NCI-H187 treated with DMSO at 0.1 percent for 48 hours (cell line): ENCODE results near the gene TROAP.
A peak's percentile ranks its signal among the peaks of the same experiment; 100 is the strongest.
"Not testable (repeated sequence)": the region's sequence is repeated elsewhere in the genome, so short reads cannot be mapped to it uniquely, and the experiment has no call there.

Source experiments
- DNase-seq: peaks from one replicate; lab custom pipeline; 2025; lab: John Stamatoyannopoulos, UW

Gene TROAP

DNA sequence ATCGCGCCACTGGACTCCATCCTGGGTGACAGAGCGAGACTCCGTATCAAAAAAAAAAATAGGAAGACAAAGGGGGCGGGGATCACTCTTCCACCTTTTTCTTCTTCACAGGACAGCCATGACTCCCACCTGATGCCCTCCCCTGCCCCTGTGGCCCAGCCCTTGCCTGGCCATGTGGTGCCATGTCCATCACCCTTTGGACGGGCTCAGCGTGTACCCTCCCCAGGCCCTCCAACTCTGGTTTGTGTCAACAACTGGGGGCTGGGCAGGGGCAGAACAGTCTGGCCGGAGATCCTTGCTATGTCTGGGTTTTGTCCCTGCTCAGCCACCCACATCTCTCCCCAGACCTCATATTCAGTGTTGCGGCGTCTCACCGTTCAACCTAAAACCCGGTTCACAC is 5.8 kb downstream of the TROAP start:
- no peak for DNase-seq

DNA sequence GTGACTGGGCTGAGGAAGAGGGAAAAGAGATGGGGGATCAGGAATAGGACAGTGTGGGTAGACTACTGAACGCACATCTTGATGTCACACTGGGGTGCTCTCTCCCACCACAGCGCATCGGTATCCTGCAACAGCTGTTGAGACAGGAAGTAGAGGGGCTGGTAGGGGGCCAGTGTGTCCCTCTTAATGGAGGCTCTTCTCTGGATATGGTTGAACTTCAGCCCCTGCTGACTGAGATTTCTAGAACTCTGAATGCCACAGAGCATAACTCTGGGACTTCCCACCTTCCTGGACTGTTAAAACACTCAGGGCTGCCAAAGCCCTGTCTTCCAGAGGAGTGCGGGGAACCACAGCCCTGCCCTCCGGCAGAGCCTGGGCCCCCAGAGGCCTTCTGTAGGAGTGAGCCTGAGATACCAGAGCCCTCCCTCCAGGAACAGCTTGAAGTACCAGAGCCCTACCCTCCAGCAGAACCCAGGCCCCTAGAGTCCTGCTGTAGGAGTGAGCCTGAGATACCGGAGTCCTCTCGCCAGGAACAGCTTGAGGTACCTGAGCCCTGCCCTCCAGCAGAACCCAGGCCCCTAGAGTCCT is 7.1 kb downstream of the TROAP start:
- DNase-seq = no peak

DNA sequence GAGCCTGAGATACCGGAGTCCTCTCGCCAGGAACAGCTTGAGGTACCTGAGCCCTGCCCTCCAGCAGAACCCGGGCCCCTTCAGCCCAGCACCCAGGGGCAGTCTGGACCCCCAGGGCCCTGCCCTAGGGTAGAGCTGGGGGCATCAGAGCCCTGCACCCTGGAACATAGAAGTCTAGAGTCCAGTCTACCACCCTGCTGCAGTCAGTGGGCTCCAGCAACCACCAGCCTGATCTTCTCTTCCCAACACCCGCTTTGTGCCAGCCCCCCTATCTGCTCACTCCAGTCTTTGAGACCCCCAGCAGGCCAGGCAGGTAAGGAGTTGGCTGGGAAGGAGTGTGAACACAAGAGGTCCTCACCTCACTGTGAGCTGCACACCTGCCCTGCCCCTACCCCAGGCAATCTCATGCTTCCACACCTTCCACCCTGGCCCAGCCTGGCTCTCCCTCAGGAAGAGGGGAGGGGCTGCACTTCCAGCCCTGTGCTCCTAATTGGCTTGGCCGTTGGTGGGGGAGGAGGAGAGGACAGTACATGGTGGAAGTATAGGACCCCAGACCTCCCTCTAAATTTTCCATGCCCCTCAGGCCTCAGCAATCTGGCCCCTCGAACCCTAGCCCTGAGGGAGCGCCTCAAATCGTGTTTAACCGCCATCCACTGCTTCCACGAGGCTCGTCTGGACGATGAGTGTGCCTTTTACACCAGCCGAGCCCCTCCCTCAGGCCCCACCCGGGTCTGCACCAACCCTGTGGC is 7.8 kb downstream of the TROAP start:
- no peak for DNase-seq

DNA sequence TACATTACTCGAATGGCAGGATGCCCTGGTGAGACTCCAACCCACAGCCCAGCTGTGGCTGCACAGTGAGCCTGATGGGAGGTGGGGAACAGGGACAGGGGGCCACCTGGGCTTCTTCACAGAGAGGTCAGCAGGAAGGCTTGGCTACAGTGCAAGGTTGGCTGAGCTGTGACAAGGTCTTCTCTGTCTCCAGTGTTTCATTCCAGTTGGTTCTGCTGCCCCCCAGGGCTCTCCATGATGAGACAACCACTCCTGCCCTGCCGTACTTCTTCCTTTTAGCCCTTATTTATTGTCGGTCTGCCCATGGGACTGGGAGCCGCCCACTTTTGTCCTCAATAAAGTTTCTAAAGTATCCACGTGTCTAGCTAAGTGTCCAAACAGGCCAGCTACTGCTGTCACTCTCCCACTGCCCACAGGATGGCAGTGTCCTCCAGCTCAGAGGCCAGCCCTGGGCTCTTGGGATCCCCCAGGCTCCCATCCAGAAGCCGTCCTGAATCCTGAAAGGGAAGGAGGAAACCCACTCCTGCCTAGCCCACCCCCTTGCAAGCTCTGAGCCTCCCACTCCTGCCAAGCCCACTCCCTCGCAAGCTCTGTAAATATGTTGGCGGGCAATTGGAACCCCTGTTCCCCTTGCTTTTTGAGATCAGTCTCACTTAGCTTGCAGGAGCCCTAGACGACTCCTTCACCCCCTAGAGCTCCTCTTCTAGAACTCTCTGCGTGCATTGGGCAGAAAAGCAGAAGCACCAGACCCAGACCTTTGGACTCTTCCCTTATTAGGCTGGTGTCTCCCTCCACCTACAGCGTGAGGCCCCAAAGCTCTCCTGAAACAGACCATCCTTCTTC is 8.5 kb downstream of the TROAP start:
- DNase-seq = no peak

DNA sequence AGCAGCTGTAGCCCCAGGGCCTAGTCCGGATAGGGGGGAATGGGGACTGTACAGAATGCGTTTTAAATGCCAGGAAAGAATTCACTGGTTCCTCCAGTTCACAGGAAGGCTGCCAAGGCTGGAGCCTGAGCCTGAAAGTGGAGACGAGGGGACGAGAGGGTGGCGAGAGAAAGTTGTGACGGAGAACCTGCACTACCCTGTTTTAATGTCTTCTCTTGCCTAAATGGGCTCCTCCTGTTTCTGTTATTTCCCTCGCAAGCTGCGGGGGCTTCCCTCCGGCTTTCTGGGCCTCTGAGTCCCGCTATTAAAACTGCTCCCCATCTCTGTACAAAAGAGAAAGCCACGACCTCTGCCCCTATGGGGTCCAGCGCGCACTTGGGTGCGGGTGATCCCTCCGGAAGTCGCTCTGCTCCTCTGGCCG is 9.4 kb downstream of the TROAP start:
- DNase-seq = no peak

DNA sequence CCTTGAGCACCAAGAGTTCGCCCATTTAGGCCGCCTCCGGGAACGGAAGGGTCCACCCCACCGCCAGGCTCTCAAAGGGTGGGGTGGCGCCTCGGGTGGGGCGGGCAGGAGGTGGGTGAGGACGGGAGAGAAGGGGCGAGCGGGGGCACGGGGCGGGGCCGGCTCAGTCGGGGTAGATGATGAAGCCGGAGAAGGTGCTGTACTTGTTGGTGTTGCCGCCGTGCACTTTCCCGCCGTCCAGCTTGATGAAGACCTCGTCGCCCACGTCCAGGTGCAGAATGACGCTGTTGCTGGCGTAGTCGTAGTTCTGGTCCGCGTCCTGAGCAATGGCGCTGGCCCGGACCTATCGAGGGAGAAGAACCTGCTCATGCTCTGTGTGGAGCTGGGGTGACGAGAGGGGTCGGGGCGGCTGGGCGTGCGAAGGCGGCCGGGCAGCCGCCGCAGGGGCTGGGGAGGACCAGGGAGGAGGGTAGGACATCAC is 9.9 kb downstream of the TROAP start:
- no peak for DNase-seq

DNA sequence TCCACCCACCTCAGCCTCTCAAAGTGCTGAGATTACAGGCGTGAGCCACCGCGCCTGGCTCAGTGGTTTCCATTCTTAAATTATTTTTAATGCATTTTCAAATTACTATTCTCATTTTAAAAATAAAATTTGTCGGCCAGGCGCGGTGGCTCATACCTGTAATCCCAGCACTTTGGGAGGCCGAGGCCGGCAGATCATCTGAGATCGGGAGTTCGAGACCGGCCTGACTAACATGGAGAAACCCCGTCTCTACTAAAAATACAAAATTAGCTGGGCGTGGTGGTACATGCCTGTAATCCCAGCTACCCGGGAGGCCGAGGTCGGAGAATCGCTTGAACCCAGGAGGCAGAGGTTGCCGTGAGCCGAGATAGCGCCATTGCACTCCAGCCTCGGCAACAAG is 10.7 kb downstream of the TROAP start:
- not testable (repeated sequence) for DNase-seq

DNA sequence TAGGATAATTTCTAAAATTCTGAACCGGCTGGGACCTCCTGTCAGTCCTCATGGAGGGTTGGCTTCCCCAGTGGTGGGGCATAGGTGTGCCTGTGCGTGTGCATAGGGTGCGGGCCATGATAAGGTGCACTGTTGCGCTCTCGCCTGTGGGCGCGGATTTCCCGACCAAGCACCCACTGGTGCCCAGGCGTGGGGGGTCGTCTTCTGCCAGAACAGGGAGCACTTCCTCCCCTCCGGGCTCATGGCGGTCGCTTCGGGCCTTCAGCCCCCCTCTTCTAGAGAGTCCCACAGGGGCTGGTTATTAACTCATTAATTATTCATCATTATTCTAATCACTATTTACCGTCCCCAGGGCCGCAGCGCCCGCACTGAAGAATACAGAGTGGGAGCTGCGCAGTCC is 11.2 kb downstream of the TROAP start:
- no peak for DNase-seq

DNA sequence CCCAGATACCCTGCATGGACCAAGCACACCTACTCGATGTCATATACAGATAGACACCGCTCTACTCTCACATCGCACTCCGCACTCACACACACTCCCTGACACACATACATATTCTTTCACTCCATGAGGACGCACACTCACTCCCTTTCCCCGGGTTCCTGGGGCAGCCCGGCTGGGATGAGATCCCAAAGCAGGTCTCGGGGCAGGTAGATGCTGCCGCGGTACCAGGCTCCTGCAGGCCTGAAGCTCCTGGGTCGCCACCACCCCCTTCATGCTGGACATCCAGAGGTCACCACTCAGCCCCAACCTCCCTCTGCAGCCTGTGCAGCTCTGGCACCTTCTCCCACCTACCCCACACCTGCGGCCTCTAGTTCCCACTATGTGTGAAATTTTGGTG is 11.6 kb downstream of the TROAP start:
- no peak for DNase-seq

DNA sequence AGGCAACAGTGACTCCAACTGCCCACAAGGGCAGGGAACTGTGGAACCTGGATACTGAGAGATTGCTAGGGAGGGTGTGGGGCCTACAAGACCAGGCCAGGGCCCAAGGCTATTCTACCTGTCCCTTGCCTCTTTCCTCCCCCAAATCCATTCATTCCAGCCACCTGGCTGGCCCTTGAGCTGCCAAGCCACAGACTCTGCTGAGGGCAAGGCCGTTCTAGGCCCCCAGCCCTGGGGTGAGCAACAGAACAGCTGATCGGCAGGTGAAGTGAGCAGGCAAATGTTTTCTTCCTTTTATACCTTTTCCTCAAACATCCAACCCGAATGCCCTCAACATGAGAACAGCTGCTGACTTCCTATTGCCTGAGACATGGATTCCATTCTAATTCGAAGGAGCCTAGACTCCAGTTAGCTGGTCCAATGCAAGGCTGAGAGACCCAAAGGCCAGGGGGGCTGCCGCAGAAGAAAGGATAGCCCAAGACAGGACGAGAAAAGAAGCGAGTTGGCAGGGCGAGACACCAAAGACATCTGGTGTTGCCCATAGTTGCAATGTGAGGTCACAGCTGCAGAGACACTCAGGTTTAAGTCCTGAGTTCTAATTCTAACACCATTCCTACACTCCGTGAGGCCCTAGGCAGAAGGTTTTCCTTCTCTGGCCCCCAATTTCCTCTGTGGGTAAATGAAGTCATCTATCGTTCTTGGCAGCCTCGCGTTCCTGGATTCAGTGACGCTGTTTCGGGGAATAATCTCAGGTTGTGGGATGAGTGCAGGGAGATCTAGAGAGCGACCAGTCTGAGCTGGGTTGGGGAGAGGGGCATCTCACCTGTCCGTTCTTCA is 12.3 kb downstream of the TROAP start:
- no peak for DNase-seq

DNA sequence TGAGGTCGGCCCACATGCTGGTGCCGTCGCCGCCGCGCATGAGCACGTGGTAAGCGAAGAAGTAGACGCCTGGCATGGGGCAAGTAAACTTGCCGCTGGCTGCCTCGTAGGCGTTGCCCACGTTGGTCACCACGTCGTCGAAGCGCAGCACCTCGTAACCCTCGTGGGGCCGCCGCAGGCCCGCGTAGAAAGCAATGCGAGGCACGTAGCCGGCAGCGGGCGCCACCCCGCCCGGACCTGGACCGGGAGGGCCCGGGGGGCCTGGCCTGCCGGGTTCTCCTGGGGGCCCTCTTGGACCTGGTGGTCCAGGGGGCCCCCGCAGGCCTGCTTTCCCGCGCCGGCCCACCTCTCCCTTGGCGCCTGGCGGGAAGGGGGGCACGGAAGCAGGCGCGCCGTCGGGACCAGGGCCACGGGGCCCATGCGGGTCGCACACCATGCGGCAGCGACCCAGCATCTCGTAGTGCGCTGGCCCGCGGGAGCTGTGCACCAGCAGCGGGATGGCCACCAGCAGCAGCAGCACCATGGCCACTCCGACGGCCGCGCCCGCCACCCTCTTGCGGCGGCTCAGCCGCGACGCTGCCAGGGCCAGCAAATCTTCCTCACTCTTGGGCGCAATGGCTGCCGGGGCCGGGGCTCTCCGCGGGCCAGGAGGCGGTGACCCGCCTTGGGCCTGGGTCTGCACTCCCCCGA is 13.0 kb downstream of the TROAP start:
- no peak for DNase-seq

DNA sequence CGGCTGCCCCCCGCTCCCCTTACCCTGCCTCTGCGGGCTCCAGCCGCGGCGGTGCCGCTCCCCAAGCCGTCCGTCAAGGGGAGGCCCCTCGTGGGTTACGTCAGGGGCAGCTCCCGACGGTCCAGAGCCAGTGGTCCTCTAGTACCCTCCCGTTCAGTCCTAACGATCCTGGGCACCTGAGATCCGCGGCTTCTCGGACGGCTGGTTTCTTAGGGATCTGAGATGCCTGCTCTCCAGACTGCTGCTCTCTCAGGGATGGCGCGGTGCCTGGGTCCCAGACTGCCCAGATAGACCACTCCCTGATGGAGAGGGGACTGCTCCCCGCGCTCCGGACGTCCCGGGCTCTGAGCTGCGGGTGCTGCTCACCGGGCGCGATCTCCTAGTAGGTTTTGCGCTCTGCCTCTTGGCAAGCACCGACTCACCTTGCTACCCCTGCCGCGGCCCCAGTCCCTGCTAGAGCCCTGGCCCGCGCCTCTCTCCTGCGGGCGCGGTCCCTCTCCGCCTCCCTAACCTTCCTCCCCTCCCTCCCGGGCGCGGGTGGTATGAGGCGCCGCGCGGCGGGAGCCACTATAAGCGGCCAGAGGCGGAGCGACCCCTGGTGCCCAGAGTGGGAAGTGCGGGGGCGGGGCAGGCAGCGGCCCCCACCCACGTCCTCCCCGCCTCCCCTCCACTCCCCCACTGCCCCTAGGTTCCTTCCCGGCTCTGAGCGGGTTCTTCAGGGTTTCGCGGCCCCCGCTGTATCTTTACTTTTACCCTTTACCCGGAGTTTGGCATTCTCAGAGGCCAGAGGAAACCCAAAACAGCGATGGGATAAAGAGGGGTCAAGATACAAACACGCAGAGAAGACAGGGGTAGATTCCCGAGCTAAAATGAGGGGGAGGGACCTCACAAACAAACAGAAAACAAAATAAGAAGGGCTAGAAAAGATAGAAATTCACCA is 13.9 kb downstream of the TROAP start, which contains the start of gene C1QL4:
TSS of gene C1QL4 (minus strand) at position 544 of the 940 bp plus-strand sequence. CDS start 711 bp downstream, outside the sequence.
- DNase-seq = peak; percentile 58

DNA sequence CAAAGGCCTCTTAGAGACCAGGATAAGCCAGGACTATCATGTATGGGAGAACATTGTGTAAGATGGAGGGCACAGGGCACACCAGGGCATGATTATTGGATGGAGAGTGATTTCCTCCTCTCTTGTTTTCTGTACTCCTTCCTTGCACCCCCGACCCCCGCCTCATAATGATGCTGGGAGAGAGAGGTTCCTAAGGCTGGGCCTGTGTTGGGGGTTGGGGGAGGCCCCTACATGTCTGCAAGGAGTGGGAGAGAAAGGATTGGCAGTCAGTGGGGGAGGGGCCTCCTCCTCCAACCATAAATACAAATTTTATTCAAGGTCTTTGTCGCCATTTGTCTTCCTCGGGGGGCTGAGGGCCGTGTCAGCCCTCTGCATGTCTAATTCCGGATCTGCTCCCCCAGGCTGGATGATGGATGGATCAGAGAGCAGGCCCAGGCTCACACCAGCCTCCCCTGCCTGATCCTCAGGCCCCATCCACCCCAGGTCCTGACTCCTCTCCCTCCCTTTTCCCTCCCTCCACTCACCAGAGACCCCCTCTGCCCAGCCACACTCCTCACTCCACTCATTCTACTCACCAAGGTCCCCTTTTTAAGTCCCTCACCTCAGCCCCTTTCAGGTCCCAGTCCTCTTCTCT is 15.9 kb downstream of the TROAP start:
- DNase-seq = no peak

DNA sequence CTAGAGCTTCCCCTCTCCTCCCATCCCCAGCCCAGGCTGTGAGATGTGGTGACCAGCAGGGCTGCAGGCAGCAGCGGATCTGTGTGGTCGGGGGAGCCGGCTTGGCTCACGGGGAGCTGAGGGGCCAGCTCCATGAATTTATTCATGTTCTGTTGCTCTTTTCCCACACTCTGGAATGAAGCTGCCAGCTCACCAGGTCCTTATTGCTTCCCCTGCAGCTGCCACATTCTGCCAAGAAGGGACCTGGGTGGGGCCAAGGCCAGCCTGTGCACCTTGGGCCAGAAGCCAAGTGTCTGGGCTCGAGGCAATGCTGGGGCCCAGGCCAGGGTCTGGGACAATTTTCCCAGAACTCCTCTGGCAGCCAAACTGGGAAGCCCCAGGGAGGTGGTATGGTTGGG is 16.4 kb downstream of the TROAP start:
- no peak for DNase-seq

DNA sequence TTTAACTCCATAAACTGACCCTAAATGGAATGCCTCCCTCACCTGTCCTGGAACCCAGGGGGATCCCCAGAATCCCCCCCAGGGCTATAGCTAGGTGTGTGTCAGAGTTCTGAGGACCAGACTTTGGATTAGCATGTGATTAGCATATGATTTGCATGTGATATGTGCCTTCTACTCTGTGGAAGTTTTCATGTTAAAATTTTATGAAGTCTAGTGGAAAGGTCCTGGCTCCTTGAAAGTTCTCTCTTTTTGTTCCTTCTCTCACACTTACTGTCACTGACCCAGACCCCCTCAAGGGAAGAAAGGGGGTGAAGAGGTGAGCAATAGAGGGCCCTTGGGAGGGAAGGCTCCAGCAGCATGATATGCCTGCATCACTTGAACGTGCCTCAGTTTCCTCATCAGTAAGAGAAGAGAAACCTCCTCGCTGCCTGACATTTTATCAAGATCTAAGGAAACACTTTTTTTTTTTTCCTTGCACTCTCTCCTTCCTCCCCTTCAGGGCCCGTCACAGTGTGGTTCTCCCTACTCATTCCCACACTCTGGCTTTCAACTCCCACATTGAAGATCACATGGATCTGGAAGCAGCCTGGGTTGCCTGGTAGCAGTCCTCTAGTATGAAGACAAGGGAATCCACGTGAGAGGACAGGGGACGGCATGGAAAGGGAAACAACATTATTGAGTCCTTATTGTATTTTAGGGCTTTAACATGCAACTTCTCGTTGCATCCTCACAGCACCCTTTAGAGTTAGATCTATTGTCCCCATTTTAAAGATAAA is 17.2 kb downstream of the TROAP start:
- no peak for DNase-seq

DNA sequence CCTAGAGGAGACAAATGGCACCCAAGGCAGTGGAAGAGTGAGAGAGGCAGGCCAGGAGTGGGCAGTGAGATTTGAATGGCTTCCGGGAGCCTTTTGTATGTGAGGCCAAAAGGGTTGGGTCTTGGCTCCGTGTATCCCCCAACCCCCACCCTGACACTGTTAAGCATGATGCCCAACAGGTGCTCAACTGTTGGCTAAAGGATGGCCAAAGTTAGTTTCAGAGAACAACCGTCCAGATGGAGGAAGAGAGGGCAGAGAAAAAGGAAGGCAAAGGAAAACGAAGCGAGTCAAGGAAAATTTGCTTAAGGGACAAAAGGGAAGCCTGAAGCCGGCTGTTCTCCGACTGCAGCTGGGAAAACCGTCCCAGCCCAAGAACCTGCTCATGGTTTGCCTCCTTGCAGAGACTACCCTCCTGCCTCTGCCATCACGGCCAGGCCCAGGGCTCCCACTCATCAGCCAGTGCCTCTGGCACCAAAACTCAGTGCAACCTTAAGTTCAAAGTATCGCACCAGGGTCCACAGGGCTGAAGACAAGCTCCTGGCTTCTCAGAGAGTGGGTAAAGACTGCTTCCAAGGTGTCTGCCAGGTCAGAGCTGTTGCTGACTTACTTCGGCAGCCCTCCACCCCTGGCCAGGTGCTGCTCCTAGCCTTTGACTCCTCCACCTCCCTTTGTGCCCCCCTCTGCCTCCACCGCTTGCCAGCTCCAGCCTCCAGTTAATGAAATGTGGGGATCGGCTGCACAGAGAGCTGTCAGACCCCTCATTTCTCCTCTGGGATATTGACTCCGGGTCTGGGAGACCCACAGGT is 18.1 kb downstream of the TROAP start:
- DNase-seq = no peak

DNA sequence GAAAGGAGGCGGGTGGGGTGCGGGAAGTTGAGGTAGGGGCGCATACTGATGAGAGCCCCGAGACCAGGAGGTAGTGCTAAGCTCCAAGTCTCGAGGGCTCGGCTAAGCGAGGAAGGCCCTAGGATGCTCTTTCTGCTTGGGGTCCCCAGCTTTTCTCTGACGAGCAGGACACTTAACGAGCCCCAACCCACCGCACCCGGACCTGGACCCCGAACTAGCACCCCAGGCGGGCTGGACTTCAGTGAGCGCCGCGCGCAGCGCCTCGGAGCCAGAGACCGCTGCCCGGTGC is 18.7 kb downstream of the TROAP start:
- no peak for DNase-seq
